BLaER1 treated with 17β-estradiol and CSF1 and Interleukin-3, amounts not matched to agents 10 nM and 100 nM (cell line): Measurements from ENCODE around the gene KRTAP10-3.

Source experiments
- H3K27ac ChIP-seq, 11 experiments: shearing (Covaris generic); formaldehyde crosslinking; 2 replicates each; pipeline ENCODE4 v1.8.1; 2022
- H3K27me3 ChIP-seq, 11 experiments: shearing (Covaris generic); formaldehyde crosslinking; 2 replicates each; pipeline ENCODE4 v1.8.1; 2022
- H3K36me3 ChIP-seq, 11 experiments: shearing (Covaris generic); formaldehyde crosslinking; 2 replicates each; pipeline ENCODE4 v1.8.1; 2022
- H3K4me1 ChIP-seq, 10 experiments: shearing (Covaris generic); formaldehyde crosslinking; 2 replicates each; pipeline ENCODE4 v1.8.1; 2022
- H3K4me2 ChIP-seq, 11 experiments: shearing (Covaris generic); formaldehyde crosslinking; 2 replicates each; pipeline ENCODE4 v1.8.1; 2022
- H3K4me3 ChIP-seq, 10 experiments: shearing (Covaris generic); formaldehyde crosslinking; 2 replicates each; pipeline ENCODE4 v1.8.1; 2022
- H3K9ac ChIP-seq, 11 experiments: shearing (Covaris generic); formaldehyde crosslinking; 2 replicates each; pipeline ENCODE4 v1.8.1; 2022
- H3K9me3 ChIP-seq, 11 experiments: shearing (Covaris generic); formaldehyde crosslinking; replicated peaks in 1 of 11; 2 replicates each; pipeline ENCODE4 v1.8.1; 2022
- H4K20me1 ChIP-seq, 11 experiments: shearing (Covaris generic); formaldehyde crosslinking; 2 replicates each; pipeline ENCODE4 v1.8.1; 2022
- Cebpa-rat ChIP-seq, 11 experiments: shearing (Covaris generic); IDR thresholded peaks; 2 replicates each; pipeline ENCODE4 v1.8.1; 2022

KRTAP10-3 gene

DNA sequence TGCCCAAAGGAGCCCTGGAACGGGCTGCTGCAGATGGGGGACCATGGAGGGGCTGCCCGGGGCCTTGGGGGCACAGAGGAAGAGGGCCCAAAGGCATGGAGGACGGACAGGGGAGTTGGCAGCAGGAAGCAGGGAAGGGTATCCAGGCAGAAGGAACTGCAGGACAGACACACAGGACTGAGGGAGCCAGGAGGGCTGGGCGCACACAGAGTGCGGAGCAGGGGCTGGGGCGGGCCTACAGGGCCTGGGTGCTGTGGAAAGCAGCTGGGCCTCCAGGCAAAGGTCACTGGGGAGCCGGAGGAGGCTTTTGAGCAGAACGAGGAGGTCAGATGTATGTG lies 46.7 kb downstream of the KRTAP10-3 start:
- no peak for TF ChIP-seq Cebpa-rat (IDR thresholded peaks at IDR 0.05)
- H3K4me2 ChIP-seq: no peak overlapping the region
- peaks cover 0 to 5% (median 0%) of the 10 kb centered on the region in 11 experiments; a peak in 1 of 22 replicates for H3K9me3 ChIP-seq
- peaks cover 0 to 27% (median 0%) of the 10 kb centered on the region in 11 experiments; a peak in 2 of 22 replicates for H4K20me1 ChIP-seq
- no peak overlapping the region for H3K9ac ChIP-seq
- peaks cover 19 to 50% (median 40%) of the 10 kb centered on the region in 10 experiments for H3K4me1 ChIP-seq
- H3K4me3 ChIP-seq: no peak overlapping the region
- peaks cover 0 to 21% (median 6%) of the 10 kb centered on the region in 11 experiments; a peak in 9 of 22 replicates for H3K36me3 ChIP-seq
- no peak overlapping the region for H3K27ac ChIP-seq
- H3K27me3 ChIP-seq: no peaks in the 10 kb centered on the region

DNA sequence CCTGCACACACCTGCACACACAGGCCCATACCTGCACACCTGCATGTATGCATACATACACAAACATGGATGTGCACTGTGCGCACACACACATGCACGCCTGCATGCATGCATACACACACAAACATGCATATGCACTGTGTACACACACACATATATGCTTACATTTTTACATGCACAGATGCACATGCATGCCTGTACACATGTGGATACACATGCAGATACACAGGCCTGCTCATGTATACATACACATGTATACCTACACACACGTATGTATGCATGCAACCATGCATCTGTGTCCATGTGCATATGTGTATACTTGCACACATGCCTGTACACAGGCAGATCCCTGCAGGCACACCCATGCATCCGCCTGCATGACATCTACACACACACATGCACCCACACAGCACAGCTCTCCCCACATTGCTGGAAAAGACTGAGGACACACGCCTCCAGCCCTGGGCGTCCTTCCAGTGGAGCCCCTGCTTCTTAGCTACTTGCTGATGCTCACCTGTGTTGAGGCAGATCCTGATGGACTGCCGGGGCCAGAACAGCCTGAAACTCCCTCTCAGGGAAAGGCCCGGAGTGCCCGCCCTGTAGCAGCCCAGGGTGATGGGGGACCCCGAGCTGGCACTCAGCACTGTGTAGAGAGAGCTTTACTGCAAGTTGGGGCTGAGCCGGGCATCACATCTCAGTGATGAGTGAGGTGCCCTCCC lies 47.2 kb downstream of the KRTAP10-3 start:
- no peaks in the 10 kb centered on the region for H3K27me3 ChIP-seq
- no peak overlapping the region for H3K27ac ChIP-seq
- H3K9ac ChIP-seq: no peak overlapping the region
- peaks cover 22 to 56% (median 46%) of the 10 kb centered on the region in 10 experiments for H3K4me1 ChIP-seq
- H3K4me3 ChIP-seq: no peak overlapping the region
- no peaks in the 10 kb centered on the region for H3K9me3 ChIP-seq
- peaks cover 0 to 27% (median 0%) of the 10 kb centered on the region in 11 experiments; a peak in 2 of 22 replicates for H4K20me1 ChIP-seq
- no peak for TF ChIP-seq Cebpa-rat (IDR thresholded peaks at IDR 0.05)
- peak overlapping the region in 4 of 11 experiments; percentile 64 to 84 (median 67); a peak in 3 of 22 replicates for H3K4me2 ChIP-seq
- peaks cover 0 to 24% (median 6%) of the 10 kb centered on the region in 11 experiments; a peak in 9 of 22 replicates for H3K36me3 ChIP-seq

DNA sequence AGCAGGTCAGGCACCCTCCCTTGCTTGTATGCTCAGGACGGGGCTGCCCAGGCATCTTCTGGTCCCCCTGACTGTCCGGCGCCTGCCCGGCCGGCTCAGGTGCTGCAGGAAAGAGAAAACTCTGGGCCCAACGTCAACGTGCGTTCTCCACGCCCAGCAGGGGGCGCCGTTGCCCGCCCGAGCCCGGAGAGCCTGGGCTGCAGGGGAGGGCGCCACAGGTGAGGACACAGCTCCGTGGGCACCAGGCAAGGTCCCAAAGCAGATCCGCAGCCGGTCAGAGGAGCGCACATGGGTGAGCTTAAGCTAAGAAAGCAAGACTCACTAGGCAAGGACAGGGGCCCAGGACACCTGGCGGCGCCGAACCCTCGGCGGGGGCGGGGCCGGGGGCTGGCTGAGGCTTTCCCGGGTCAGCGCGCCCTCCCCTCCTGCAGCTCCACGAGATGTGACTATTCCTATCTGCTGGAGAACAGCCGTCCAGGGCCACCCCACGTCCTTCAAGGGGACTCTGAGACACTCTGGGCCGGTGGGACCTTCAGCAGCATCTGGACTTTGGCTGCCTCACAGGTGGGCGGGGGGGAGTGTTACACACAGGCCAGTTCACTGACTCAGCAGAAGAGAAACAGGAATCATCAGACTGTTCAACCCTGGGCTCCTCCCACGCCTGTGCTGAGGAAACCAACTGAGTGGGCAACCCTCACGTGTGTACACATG lies 47.9 kb downstream of the KRTAP10-3 start:
- Histone ChIP-seq H3K9me3 (no peaks in the 10 kb centered on the region), H4K20me1 (peaks cover 0 to 27% (median 0%) of the 10 kb centered on the region in 11 experiments; a peak in 2 of 22 replicates), H3K4me1 (peaks cover 22 to 54% (median 45%) of the 10 kb centered on the region in 10 experiments), H3K27me3 (no peaks in the 10 kb centered on the region), H3K9ac (peak overlapping the region in 1 of 11 experiments; percentile 18; a peak in 1 of 22 replicates), H3K4me3 (no peak overlapping the region), H3K4me2 (peak overlapping the region; percentile 13 to 84 (median 54); a peak in 20 of 22 replicates), H3K27ac (no peak overlapping the region), H3K36me3 (peaks cover 0 to 28% (median 6%) of the 10 kb centered on the region in 11 experiments; a peak in 9 of 22 replicates)
- TF ChIP-seq Cebpa-rat (IDR thresholded peaks at IDR 0.05): no peak

DNA sequence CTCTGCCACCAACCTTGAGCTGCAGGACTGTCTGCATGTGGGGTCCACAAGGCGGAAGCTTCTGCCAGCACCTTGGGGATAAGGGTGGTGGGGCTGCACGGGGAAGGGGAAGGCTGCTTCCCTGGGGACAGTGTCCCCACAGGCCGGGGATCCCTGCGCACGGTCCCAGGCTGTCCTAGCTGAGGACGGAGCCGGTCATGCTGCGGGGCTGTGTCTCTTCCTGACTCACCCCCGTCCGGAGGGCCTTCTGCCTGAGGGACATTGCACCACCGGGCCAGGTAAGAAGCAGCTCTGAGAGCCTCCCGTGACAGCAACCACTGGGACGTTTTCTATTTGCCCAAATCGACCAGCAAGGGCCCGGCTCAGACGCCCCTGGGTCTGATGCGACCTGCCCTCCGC lies 48.5 kb downstream of the KRTAP10-3 start:
- no peak overlapping the region for H3K4me3 ChIP-seq
- H3K36me3 ChIP-seq: peaks cover 0 to 28% (median 6%) of the 10 kb centered on the region in 11 experiments; a peak in 9 of 22 replicates
- no peaks in the 10 kb centered on the region for H3K9me3 ChIP-seq
- no peak overlapping the region for H3K27ac ChIP-seq
- H4K20me1 ChIP-seq: peaks cover 0 to 27% (median 0%) of the 10 kb centered on the region in 11 experiments; a peak in 2 of 22 replicates
- H3K4me2 ChIP-seq: peak overlapping the region; percentile 13 to 84 (median 54); a peak in 19 of 22 replicates
- H3K9ac ChIP-seq: peak overlapping the region in 1 of 11 experiments; percentile 18; a peak in 1 of 22 replicates
- H3K27me3 ChIP-seq: no peaks in the 10 kb centered on the region
- no peak for TF ChIP-seq Cebpa-rat (IDR thresholded peaks at IDR 0.05)
- H3K4me1 ChIP-seq: peaks cover 23 to 50% (median 41%) of the 10 kb centered on the region in 10 experiments

DNA sequence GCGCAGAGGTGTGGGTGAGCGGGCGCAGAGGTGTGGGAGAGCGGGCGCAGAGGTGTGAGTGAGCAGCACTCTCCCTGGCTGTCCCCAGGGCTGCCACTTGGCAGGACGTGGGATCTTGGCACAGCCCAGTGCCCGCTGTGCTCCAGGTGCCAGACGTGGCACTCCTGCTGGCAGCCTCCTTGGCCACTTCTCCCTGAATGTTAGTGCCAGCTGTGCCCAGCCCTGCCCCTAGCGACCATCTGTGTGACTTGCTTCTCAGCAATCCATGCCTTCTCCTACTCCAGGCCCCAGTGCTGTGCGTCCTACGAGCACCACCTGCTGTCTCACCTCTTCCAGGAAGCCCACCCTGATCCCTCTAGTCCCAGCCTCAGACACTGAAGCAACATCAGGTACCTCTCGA lies 49.1 kb downstream of the KRTAP10-3 start:
- Histone ChIP-seq H4K20me1 (peaks cover 0 to 27% (median 0%) of the 10 kb centered on the region in 11 experiments; a peak in 2 of 22 replicates), H3K36me3 (peaks cover 0 to 28% (median 6%) of the 10 kb centered on the region in 11 experiments; a peak in 9 of 22 replicates), H3K9me3 (no peaks in the 10 kb centered on the region), H3K9ac (no peak overlapping the region), H3K4me1 (peaks cover 29 to 50% (median 41%) of the 10 kb centered on the region in 10 experiments), H3K27ac (no peak overlapping the region), H3K4me3 (no peak overlapping the region), H3K27me3 (no peaks in the 10 kb centered on the region), H3K4me2 (peak overlapping the region in 2 of 11 experiments; percentile 32 to 45; a peak in 1 of 22 replicates)
- no peak for TF ChIP-seq Cebpa-rat (IDR thresholded peaks at IDR 0.05)

DNA sequence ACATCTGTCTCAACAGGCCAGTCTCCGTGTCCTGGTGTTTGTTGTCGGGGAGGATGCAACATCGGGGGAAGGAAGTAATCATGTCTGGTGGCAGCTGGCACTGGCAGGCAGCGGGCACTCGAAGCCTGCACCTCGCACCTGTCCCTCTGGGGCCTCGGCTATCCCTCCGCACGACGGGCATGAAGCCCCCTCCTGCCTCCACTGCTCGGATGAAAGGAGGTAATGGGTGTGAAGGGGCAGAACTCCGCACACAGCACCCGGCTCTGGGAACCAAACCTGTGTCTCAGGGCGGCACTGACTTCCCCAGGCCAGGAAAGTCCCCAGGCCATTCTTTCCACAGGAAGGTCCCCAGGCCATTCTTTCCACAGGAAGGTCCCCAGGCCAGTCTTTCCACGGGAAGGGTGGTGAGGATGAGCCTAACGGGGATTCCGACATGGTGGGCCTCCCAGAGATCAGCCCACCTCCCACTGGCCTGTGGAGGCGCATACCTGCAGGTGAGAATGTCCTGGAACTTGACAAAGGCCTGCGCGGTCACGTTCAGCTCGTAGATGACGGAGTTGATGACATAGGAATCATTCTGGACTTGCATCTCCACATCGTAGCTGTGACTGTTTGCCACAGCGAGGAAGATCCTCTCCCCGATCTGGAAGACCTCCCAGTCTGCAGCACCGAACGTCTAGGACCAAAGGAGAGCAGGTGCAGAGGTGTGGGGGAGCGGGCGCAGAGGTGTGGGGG lies 49.7 kb downstream of the KRTAP10-3 start:
- Histone ChIP-seq H3K27ac (no peak overlapping the region), H3K4me2 (no peak overlapping the region), H3K36me3 (peaks cover 0 to 28% (median 6%) of the 10 kb centered on the region in 11 experiments; a peak in 9 of 22 replicates), H3K4me1 (peaks cover 35 to 51% (median 44%) of the 10 kb centered on the region in 10 experiments), H3K27me3 (no peaks in the 10 kb centered on the region), H3K4me3 (no peak overlapping the region), H3K9me3 (no peaks in the 10 kb centered on the region), H4K20me1 (peaks cover 0 to 22% (median 0%) of the 10 kb centered on the region in 11 experiments; a peak in 2 of 22 replicates), H3K9ac (no peak overlapping the region)
- no peak for TF ChIP-seq Cebpa-rat (IDR thresholded peaks at IDR 0.05)

DNA sequence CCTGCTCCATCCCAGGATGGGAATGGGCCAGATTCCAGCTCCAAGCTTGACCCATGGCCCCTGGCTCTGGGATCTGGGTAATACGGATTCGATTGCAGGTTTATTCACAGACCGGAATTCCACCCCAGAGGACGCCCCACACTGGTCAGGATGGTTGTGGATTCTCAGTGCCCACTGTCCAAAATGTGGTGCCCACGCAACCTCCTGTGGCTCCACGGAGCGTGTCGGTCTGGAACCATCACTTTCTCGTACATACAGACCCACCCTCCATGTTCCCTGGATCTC lies 50.2 kb downstream of the KRTAP10-3 start:
- H3K4me3 ChIP-seq: no peak overlapping the region
- no peak overlapping the region for H3K4me2 ChIP-seq
- peaks cover 40 to 55% (median 49%) of the 10 kb centered on the region in 10 experiments for H3K4me1 ChIP-seq
- no peak for TF ChIP-seq Cebpa-rat (IDR thresholded peaks at IDR 0.05)
- no peaks in the 10 kb centered on the region for H3K9me3 ChIP-seq
- no peaks in the 10 kb centered on the region for H3K27me3 ChIP-seq
- H4K20me1 ChIP-seq: peaks cover 0 to 21% (median 0%) of the 10 kb centered on the region in 11 experiments; a peak in 2 of 22 replicates
- H3K9ac ChIP-seq: no peak overlapping the region
- H3K27ac ChIP-seq: no peak overlapping the region
- peaks cover 0 to 28% (median 6%) of the 10 kb centered on the region in 11 experiments; a peak in 9 of 22 replicates for H3K36me3 ChIP-seq
